IMR-90 (cell line): ENCODE measurements around the gene SBF2. TPM values are rescaled to one million over a fixed set of nuclear protein-coding genes. Genes with fewer than 3 reads are reported as not detected.

Experiments used
- ATAC-seq: fragments of 200-7000 bp; cut with Tn5 transposase; 2 replicates; pipeline ENCODE4 v1.9.1; 2020; ENCODE audit warnings: low read depth, mild to moderate bottlenecking, moderate library complexity
- BruUV-seq: library from RNA; stranded (reverse); fragments of 400-500 nt; replicated peaks from 2 replicates; lab custom pipeline; 2021; lab: Mats Ljungman, UMichigan
- CTCF ChIA-PET: fragments of 300-600 bp; formaldehyde crosslinking; extraction: SDS; loops from one replicate; lab custom pipeline; 2021; ENCODE audit warnings: antibody characterized with exemption; lab: Yijun Ruan, JAX
- POLR2A ChIA-PET: fragments of 300-600 bp; sonication (Branson Sonifier 250); formaldehyde crosslinking; loops from one replicate; lab custom pipeline; 2022; ENCODE audit warnings: antibody characterized with exemption; ENCODE audit not compliant: unreplicated experiment; lab: Charles Lee
- DNase-seq: peaks from one replicate; pipeline ENCODE4 v3.0.0; 2013
- H2AFZ ChIP-seq: replicated peaks from 2 replicates; pipeline ENCODE3; 2013; ENCODE audit warnings: low read length, mild to moderate bottlenecking; ENCODE audit not compliant: poor library complexity
- H2AK5ac ChIP-seq: 2 replicates; pipeline ENCODE4 v1.6.1; 2013; ENCODE audit warnings: low read depth, low read length, inconsistent platforms
- H2AK9ac ChIP-seq: replicated peaks from 2 replicates; pipeline ENCODE3; 2013; ENCODE audit warnings: mild to moderate bottlenecking, low read depth, low read length, moderate library complexity; ENCODE audit not compliant: poor library complexity
- H2BK120ac ChIP-seq: 2 replicates; pipeline ENCODE4 v1.6.1; 2013; ENCODE audit warnings: low read depth, low read length, inconsistent platforms
- H2BK15ac ChIP-seq: 3 replicates; pipeline ENCODE4 v1.6.1; 2013; ENCODE audit warnings: low read depth, low read length, inconsistent platforms
- H2BK20ac ChIP-seq: 2 replicates; pipeline ENCODE4 v1.6.1; 2013; ENCODE audit warnings: low read depth, mild to moderate bottlenecking, inconsistent platforms, low read length, moderate library complexity
- H2BK5ac ChIP-seq: 2 replicates; pipeline ENCODE4 v1.6.1; 2013; ENCODE audit warnings: mild to moderate bottlenecking, low read depth, low read length, inconsistent platforms; ENCODE audit not compliant: poor library complexity, severe bottlenecking
- H3K14ac ChIP-seq: replicated peaks from 2 replicates; pipeline ENCODE4 v1.6.1; 2013; ENCODE audit warnings: low read depth, low read length, inconsistent platforms
- H3K18ac ChIP-seq: 2 replicates; pipeline ENCODE4 v1.6.1; 2013; ENCODE audit warnings: low read depth, low read length, control low read depth
- H3K23ac ChIP-seq: 2 replicates; pipeline ENCODE4 v1.6.1; 2013; ENCODE audit warnings: low read depth, low read length, inconsistent platforms
- H3K27ac ChIP-seq: 2 replicates; pipeline ENCODE4 v1.5.1; 2013; ENCODE audit warnings: mild to moderate bottlenecking, control low read depth, low read length; ENCODE audit not compliant: insufficient read depth
- H3K27me3 ChIP-seq: 2 replicates; pipeline ENCODE4 v1.6.1; 2013; ENCODE audit warnings: low read length; ENCODE audit not compliant: control insufficient read depth, insufficient read depth
- H3K36me3 ChIP-seq: 2 replicates; pipeline ENCODE4 v1.6.1; 2013; ENCODE audit warnings: low read length, mixed read lengths; ENCODE audit not compliant: control insufficient read depth, insufficient read depth
- H3K4ac ChIP-seq: 2 replicates; pipeline ENCODE4 v1.6.1; 2013; ENCODE audit warnings: low read depth, low read length, inconsistent platforms
- H3K4me1 ChIP-seq: 2 replicates; pipeline ENCODE4 v1.6.1; 2013; ENCODE audit warnings: low read length, mixed read lengths; ENCODE audit not compliant: control insufficient read depth, insufficient read depth
- H3K4me2 ChIP-seq: 2 replicates; pipeline ENCODE4 v1.6.1; 2013; ENCODE audit warnings: low read depth, mild to moderate bottlenecking, control low read depth, low read length, moderate library complexity
- H3K4me3 ChIP-seq: 2 replicates; pipeline ENCODE4 v1.5.1; 2013; ENCODE audit warnings: low read depth, mild to moderate bottlenecking, control low read depth, low read length, moderate library complexity; ENCODE audit not compliant: insufficient read depth
- H3K56ac ChIP-seq: 2 replicates; pipeline ENCODE4 v1.6.1; 2013; ENCODE audit warnings: low read length, inconsistent platforms; ENCODE audit not compliant: insufficient read depth; ENCODE audit errors: extremely low read depth
- H3K79me1 ChIP-seq, 2 experiments: 2 replicates each; pipeline ENCODE4 v1.6.1; 2013; ENCODE audit warnings: low read length in 2 of 2, inconsistent platforms in 1 of 2, low read depth in 1 of 2
- H3K9ac ChIP-seq: 2 replicates; pipeline ENCODE4 v1.6.1; 2013; ENCODE audit warnings: low read depth, low read length, control low read depth
- H3K9me1 ChIP-seq: 2 replicates; pipeline ENCODE4 v1.6.1; 2013; ENCODE audit warnings: low read length, inconsistent platforms; ENCODE audit not compliant: insufficient read depth
- H3K9me3 ChIP-seq: 2 replicates; pipeline ENCODE4 v1.6.1; 2013; ENCODE audit warnings: low read length; ENCODE audit not compliant: control insufficient read depth, insufficient read depth
- H4K20me1 ChIP-seq: 2 replicates; pipeline ENCODE4 v1.6.1; 2013; ENCODE audit warnings: low read length, inconsistent platforms; ENCODE audit not compliant: insufficient read depth
- H4K5ac ChIP-seq: 2 replicates; pipeline ENCODE4 v1.6.1; 2013; ENCODE audit warnings: mild to moderate bottlenecking, low read depth, low read length, control low read depth
- H4K8ac ChIP-seq, 2 experiments: 2 replicates each; pipeline ENCODE4 v1.6.1; 2013; ENCODE audit warnings: low read depth in 2 of 2, low read length in 2 of 2, control low read depth in 1 of 2, inconsistent platforms in 1 of 2
- H4K91ac ChIP-seq: 2 replicates; pipeline ENCODE4 v1.6.1; 2013; ENCODE audit warnings: low read depth, low read length, inconsistent platforms; ENCODE audit not compliant: insufficient read depth
- FOS ChIP-seq: fragments of 150-350 bp; IDR thresholded peaks from 2 replicates; pipeline ENCODE4 v1.6.1; 2016; ENCODE audit warnings: low read depth, low read length
- MAZ ChIP-seq: IDR thresholded peaks from 2 replicates; pipeline ENCODE4 v1.6.1; 2012; ENCODE audit warnings: low read depth, mild to moderate bottlenecking, low read length, improper control_type of control experiment, moderate library complexity, borderline replicate concordance
- MXI1 ChIP-seq: IDR thresholded peaks from 2 replicates; pipeline ENCODE4 v1.6.1; 2012; ENCODE audit warnings: low read depth, mild to moderate bottlenecking, low read length, moderate library complexity, borderline replicate concordance
- WGBS, 2 experiments: methylation state at CpG; one replicate each; pipeline versions ENCODE4 v1.1.5 to v1.1.7; 2013; ENCODE audit warnings: missing lambda C conversion rate in 2 of 2; ENCODE audit not compliant: insufficient read length in 1 of 2; ENCODE audit errors: extremely low coverage in 2 of 2; 5-methylcytosine and 5-hydroxymethylcytosine counted together
- dilution Hi-C: fragments of 300-500 bp; cut with HindIII; formaldehyde crosslinking; loops from one replicate; pipeline ENCODE4 v1.14.3; 2018; ENCODE audit warnings: low sequenced_read_pairs; ENCODE audit not compliant: unreplicated experiment
- in situ Hi-C: fragments of 300-500 bp; cut with MboI; formaldehyde crosslinking; loops from 3 replicates; pipeline ENCODE4 v1.14.3; 2019; ENCODE audit warnings: low sequenced_read_pairs, inconsistent platforms, mixed read lengths
- intact Hi-C: fragments of 100-400 bp; cut with micrococcal nuclease; formaldehyde crosslinking; loops from 2 replicates; pipeline ENCODE4 v1.10.0; 2022
- polyA plus RNA-seq, 3 experiments: library from polyadenylated mRNA; depleted of rRNA; stranded (reverse); fragments of >200 nt; gene quantifications; 2 replicates each; pipeline ENCODE4 v1.2.3, GENCODE V29; 2012; ENCODE audit warnings: low replicate concordance in 1 of 3
- total RNA-seq: library from RNA; depleted of rRNA; stranded (reverse); fragments of >200 nt; gene quantifications from 2 replicates; pipeline ENCODE4 v1.2.3, GENCODE V29; 2012

The SBF2 gene
- total and polyA plus RNA-seq, 2 of the 4 experiments (the other 2 are of a cell fraction): 23.8 to 51.8 TPM

DNA sequence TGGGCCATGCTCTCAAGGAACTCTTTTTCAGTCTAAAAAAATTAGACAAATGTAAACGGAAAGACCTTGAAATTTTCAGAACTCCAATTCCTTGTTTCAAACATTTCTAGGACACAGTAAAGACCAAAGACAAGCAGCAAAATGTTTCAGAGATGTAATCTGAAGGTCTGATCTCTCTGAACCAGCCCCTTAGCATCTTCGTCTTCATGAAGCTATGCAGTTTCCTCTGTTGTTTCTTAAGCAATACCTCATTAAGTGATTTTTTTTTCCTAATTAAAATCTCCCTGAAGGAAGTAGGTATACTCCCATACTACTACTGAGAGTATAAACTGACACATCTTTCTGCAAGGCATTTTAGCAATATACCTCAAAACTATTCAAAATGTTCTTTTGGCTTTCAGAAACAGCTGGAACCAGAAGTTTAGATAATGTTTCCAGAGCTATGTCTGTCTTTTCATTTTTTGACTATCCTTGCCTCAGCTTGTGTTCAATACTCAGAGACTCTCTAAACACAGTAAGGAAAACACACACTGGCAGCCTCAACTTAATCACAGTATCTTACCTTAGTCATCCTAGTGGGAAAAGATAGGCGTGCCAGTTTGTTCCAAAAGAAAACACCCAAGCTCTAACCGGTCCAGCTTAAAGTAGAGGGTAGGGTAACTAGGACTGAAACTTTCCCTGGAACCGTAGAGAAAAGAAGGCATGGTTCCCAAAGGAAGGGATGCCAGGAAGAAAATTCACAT, 25.1 kb downstream of the SBF2 start (continued):
- TF ChIP-seq FOS: no peak
- no peak for TF ChIP-seq MXI1

DNA sequence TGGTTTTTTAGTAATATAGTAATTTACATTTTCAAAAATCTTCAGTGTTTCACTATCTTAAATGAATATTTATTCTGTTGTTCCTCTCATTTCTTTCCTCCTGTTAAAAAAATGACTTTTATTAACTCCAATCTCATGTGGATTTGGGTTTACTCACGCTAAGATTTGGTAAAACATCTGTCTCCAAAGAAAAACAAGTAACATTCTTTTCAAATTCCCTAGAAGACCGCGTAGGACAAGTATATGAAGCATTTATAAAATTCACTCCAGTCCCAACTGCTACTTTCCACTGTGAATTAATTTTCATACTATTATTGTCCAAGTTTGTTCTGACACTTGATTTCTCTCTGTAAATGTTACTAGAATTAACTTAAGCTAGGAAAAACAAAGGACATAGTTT, 26.2 kb downstream of the SBF2 start:
- DNase-seq (no peak), ATAC-seq (no peak; the same call in 1 of the 2 replicates)
- H3K14ac ChIP-seq: no peak overlapping the region; the same call in 1 of the 2 replicates
- peaks cover 7% of the 10 kb centered on the region for H3K9me1 ChIP-seq
- no CpG with 5 or more reads among the region's 3 CpGs for WGBS, 2 experiments
- H3K4me2 ChIP-seq: no peak overlapping the region
- dilution Hi-C loops (no loop called here), intact Hi-C loops (no loop called here), in situ Hi-C loops (no loop called here)
- 0 out of 2 replicates have a peak overlapping the region, but pooled peaks have one; percentile 54 for H2BK20ac ChIP-seq
- H2AK5ac ChIP-seq: no peak overlapping the region
- no peaks in the 10 kb centered on the region for H3K27me3 ChIP-seq
- H2BK5ac ChIP-seq: peak overlapping the region; percentile 68
- no peak overlapping the region for H4K8ac ChIP-seq
- H3K36me3 ChIP-seq: no peaks in the 10 kb centered on the region
- no peak overlapping the region for H4K91ac ChIP-seq
- no peak overlapping the region for H3K56ac ChIP-seq
- H3K9ac ChIP-seq: no peak overlapping the region
- H2AFZ ChIP-seq: no peak overlapping the region
- no peaks in the 10 kb centered on the region for H3K9me3 ChIP-seq
- H3K27ac ChIP-seq: no peak overlapping the region
- H3K23ac ChIP-seq: peak overlapping the region; percentile 4; the same call in 1 of the 2 replicates
- H2AK9ac ChIP-seq: no peak overlapping the region
- H3K4ac ChIP-seq: peak overlapping the region; percentile 67
- H3K18ac ChIP-seq: no peak overlapping the region; the same call in 1 of the 2 replicates
- H3K4me3 ChIP-seq: no peak overlapping the region
- peak overlapping the region; percentile 51; the same call in 1 of the 2 replicates for H2BK120ac ChIP-seq
- H4K5ac ChIP-seq: no peak overlapping the region
- H3K79me1 ChIP-seq: peaks cover 18 to 71% of the 10 kb centered on the region in 2 experiments
- POLR2A ChIA-PET: no interaction called here
- no peaks in the 10 kb centered on the region; the same call in 1 of the 2 replicates for H4K20me1 ChIP-seq
- BruUV-seq: no TSS peak
- H3K4me1 ChIP-seq: peaks cover 10% of the 10 kb centered on the region
- no peak for TF ChIP-seq MAZ
- CTCF ChIA-PET: no interaction called here
- peak overlapping the region; percentile 86; the same call in 1 of the 3 replicates for H2BK15ac ChIP-seq
